Epithelial cell of proximal tubule (primary cell): ENCODE data around the gene HOXB6. TPM values are rescaled to one million over a fixed set of nuclear protein-coding genes. Genes with fewer than 3 reads are reported as not detected.
A peak's percentile ranks its signal among the peaks of the same experiment; 100 is the strongest.

Experiments
- DNase-seq: peaks from one replicate; pipeline ENCODE4 v3.0.0-alpha.2; 2011; ENCODE audit warnings: low read depth
- H3K4me3 ChIP-seq: 2 replicates; pipeline ENCODE4 v1.5.1; 2011; ENCODE audit warnings: low read depth, mild to moderate bottlenecking, low read length
- total RNA-seq: library from RNA; depleted of rRNA; stranded (reverse); fragments of >200 nt; gene quantifications from 2 replicates; pipeline ENCODE4 v1.2.3, GENCODE V29; 2015
- TF ChIP-seq, protein P1 (sequence below): conservative IDR thresholded peaks from 2 replicates; pipeline ENCODE4 v1.5.1; 2012; ENCODE audit warnings: low read depth, mild to moderate bottlenecking, low read length

The HOXB6 gene
- total RNA-seq, 1 donor from 2014 or later = 55.6 TPM

DNA sequence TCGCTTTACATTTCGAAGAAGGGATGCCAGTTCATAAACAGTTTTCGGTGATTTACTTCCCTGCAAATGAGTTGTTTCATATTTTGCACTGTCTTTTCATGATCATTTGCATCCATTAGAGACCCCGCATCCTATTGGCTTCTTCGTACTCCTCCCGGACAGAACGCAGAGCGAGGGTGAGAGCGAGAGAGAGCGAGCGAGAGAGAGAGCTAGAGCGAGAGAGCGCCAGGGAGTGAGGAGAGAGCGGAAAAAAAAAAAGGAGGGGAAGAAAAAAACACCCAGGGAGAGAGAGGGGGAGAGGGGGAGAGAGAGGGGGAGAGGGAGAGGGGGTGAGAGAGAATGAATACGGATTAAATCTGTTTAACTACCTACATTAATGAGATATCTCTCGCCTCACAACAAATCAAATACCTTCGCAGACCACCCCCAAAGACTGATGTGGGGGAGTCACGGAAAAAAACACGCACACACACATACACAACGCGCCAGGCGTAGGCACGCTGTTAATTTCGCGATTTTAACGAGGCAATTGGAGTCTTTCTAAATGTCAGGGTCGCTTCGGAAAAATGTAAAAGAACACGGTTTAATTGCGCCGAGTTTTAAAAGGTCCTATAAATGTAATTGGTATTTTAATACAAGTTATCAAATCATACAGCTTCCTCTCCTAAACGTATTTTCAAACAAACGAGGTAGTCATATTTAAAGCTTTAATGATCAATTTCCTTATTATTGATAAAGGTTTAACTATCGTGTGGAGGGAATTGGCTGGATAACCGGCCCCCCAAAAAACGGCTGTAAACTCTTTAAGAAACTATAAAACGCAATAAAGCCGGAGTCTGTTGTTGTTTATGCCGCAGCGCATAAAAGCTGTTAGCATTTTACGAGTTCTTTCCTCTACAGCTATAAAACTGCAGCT, 10.5 kb upstream of the HOXB6 start, which contains the start of gene HOXB8:
Gene HOXB8 (minus strand): TSS at position 246 of the 916 bp plus-strand sequence. CDS start 588 bp downstream, outside the sequence.
- TF ChIP-seq, protein P1, sequence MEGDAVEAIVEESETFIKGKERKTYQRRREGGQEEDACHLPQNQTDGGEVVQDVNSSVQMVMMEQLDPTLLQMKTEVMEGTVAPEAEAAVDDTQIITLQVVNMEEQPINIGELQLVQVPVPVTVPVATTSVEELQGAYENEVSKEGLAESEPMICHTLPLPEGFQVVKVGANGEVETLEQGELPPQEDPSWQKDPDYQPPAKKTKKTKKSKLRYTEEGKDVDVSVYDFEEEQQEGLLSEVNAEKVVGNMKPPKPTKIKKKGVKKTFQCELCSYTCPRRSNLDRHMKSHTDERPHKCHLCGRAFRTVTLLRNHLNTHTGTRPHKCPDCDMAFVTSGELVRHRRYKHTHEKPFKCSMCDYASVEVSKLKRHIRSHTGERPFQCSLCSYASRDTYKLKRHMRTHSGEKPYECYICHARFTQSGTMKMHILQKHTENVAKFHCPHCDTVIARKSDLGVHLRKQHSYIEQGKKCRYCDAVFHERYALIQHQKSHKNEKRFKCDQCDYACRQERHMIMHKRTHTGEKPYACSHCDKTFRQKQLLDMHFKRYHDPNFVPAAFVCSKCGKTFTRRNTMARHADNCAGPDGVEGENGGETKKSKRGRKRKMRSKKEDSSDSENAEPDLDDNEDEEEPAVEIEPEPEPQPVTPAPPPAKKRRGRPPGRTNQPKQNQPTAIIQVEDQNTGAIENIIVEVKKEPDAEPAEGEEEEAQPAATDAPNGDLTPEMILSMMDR = no peak

DNA sequence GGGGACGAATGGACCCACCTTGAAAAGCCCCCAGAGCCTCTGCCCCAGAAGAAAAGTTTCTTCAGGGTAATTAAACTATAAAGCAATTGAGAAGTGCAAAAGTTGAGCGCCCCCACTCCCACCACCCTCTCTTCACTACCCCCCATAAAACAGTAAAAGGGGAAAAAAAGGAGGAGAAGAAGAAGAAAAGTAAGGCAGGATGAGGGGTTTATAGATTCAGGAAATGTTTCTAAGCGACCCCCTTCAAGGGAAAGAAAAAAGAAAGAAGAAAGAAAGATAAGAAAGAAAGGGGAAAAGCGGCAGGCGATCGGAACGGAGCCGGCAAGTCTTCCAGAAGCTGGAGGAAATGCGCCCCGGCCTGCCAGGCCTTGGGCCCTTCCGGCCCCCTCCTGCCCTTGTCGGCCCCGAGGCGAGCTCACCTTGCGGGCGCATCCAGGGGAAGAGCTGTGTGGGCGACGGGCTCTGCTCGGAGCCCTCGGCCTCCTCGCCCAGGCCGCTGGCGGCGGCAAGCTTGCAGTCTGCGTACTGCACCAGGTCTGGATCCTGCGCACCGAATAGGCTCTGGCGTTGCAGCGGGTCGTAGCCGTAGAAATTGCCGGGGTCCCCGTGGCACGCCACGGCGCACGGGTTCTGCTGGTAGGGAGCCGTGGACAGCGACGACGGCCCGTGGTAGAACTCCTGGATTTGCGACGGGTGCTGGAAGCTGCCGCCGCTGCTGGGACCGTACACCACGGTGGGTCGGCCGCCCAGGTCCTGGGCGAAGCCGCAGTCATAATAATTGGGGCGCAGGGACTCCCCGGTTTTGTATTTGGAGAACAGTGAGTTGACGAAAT, 9.3 kb upstream of the HOXB6 start:
- no peak for DNase-seq
- peak overlapping the region; percentile 86 for H3K4me3 ChIP-seq
- TF ChIP-seq, protein P1 = no peak

More for the DNA sequence above, 10.5 kb upstream of the HOXB6 start, which contains the start of gene HOXB8:
- no peak for DNase-seq
- H3K4me3 ChIP-seq = peak within 1 kb of the TSS; percentile 86

DNA sequence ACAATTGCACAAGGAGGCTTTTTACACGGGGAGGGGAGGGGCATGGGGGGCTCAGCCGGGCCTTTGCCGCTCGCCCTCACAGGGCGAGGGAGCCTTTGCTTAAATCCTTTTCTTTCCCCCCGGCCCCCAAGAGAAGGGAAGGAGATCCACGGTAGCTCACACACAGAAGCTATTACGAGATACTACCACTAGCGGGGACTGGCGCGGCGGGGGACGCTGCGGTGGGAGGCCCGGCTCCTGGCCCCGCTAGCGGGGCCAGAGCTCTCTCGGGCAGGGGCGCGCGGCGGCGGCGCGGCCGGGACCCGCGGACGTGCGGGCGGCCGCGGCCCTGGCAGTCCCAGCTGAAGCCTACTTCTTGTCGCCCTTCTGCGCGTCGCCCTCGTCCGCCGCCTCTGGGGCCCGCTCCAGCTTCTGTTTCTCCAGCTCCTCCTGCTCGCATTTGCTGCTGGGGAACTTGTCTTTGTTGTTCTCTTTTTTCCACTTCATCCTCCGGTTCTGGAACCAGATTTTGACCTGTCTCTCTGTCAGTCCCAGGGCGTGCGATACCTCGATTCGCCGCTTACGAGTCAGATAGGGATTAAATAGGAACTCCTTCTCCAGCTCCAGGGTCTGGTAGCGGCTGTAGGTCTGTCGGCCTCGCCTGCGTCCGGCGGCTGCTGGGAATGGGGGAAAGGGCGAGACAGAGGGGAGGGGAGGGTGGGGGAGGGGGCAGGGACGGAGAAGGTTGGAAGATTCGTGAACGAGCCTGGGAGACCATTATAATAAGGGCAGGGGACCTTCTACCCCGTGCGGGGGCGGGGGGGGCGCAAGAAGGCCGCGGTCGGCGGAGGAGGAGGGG, 8.3 kb upstream of the HOXB6 start:
- TF ChIP-seq, protein P1 = no peak
- no peak for DNase-seq
- peak overlapping the region; percentile 86 for H3K4me3 ChIP-seq

DNA sequence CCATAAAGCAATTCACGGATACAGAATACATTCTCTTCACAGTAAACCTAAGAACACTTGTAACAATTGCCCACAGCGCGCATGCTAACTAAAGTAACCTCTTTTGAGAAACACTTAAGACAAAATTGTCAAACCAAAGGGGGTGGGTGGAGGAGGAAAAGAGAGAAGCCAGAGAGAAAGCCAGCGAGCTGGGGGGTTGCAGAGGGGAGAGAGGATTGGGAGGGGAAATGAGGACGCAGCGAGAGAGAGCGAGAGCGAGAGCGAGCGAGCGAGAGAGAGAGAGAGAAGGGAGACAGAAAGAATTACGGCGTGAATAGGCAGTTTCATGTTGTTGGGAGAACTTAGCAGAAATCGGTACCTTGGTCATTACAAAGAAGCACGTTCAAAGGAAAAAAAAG, 7.7 kb upstream of the HOXB6 start:
- peak overlapping the region; percentile 86 for H3K4me3 ChIP-seq
- no peak for DNase-seq
- TF ChIP-seq, protein P1 = no peak

DNA sequence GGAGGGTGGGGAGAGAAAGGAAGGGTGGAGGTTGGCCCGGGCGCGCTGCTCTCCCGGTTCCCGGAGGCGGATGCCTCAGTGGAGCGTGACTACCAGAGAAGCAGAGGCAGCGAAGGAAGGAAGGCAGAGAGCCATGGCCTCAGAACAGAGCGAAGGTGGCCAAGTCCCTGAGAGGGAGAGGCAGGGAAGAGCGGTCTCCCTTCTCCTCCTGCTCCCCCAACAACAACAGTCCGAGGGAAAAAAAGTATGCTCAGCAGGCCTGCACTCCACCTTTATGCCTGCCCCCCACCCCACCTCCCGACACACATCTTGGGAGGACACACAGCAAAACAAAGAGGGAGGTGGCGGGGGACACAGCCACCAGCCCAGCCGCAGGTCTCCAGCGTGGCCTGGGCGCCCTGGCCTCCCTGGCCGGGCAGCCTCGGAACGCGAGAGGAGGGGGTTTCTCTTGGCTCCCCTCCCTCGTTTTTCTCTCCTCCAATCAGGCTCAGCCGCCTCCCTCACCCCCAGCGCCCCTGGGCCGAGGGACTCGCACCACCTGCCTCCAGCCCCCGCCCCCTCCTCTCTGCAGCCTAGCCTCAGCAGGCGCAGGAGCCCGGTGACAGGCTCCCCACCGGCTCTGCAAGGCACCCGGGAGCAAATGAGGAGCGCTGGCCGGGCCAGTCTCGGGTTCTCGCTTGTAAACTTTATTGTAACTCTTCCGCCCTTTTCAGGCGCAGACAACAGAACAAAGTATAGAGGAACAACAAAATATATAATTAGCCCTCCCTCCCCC, 7.1 kb upstream of the HOXB6 start:
- TF ChIP-seq, protein P1 = no peak
- no peak for DNase-seq
- H3K4me3 ChIP-seq = peak overlapping the region; percentile 86

DNA sequence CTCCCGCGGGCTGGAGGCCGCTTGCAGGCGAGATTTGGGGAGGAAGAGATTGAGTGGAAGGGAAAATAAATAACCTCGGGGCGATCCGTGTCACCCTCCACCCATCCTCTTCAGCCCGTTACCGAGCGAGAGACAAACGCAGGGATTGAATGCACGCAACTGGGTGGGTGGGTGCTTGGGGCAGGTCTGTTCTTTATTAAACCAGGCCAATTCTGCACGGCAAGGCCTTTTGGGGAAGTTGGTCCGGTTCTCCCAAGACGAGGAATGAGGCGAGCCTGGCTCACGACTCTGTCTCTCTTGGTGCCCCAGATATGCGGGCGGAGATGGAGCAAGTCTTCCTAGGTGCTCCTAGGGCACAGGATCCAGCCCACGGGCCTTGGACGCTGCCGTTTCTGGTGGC, 6.4 kb upstream of the HOXB6 start:
- H3K4me3 ChIP-seq = peak overlapping the region; percentile 86
- TF ChIP-seq, protein P1 = no peak
- no peak for DNase-seq
